HG02588 (cell line): Measurements from ENCODE around the gene HSCB.
A peak's percentile ranks its signal among the peaks of the same experiment; 100 is the strongest.
"Not testable (repeated sequence)": the region's sequence is repeated elsewhere in the genome, so short reads cannot be mapped to it uniquely, and the experiment has no call there.

ENCODE experiments used
- ATAC-seq: cut with Tn5 transposase; IDR thresholded peaks from one replicate; pipeline ENCODE4 v1.9.1; 2021; ENCODE audit warnings: mild to moderate bottlenecking, moderate library complexity; ENCODE audit not compliant: unreplicated experiment

Gene HSCB

GRCh38 chr22:28737701-28738100 lies 4.1 kb upstream of the HSCB start:
- ATAC-seq: no peak

GRCh38 chr22:28738876-28739275 lies 3.0 kb upstream of the HSCB start:
- not testable (repeated sequence) for ATAC-seq

GRCh38 chr22:28741200-28741784 lies 547 bp upstream of the HSCB start:
- no peak for ATAC-seq

- ATAC-seq: no peak
Measured at GRCh38 chr22:28742562-28742962, 723 bp downstream of the HSCB start.

GRCh38 chr22:28743852-28744251 lies 2.0 kb downstream of the HSCB start:
- ATAC-seq: no peak

GRCh38 chr22:28750471-28750881 lies 8.6 kb downstream of the HSCB start:
- ATAC-seq: no peak

- ATAC-seq: not testable (repeated sequence)
Measured at GRCh38 chr22:28754512-28754911, 12.7 kb downstream of the HSCB start.

GRCh38 chr22:28759861-28760560 lies 18.2 kb downstream of the HSCB start:
- ATAC-seq: no peak

GRCh38 chr22:28761449-28761755 lies 19.6 kb downstream of the HSCB start:
- no peak for ATAC-seq

GRCh38 chr22:28762000-28762399 lies 20.2 kb downstream of the HSCB start:
- not testable (repeated sequence) for ATAC-seq

- no peak for ATAC-seq
Measured at GRCh38 chr22:28766628-28767027, 24.8 kb downstream of the HSCB start.

- ATAC-seq: no peak
Measured at GRCh38 chr22:28768701-28769393, 27.0 kb downstream of the HSCB start.

- ATAC-seq: no peak
Measured at GRCh38 chr22:28769394-28770085, 27.7 kb downstream of the HSCB start.

GRCh38 chr22:28771195-28771791 lies 29.5 kb downstream of the HSCB start:
- ATAC-seq: no peak

- ATAC-seq: peak; percentile 84
Measured at GRCh38 chr22:28772633-28773460, 31.0 kb downstream of the HSCB start, which contains the start of gene CCDC117. Gene CCDC117 (plus strand): TSS chr22:28772695. CDS start chr22:28772850, 155 bp downstream.

- peak; percentile 11 for ATAC-seq
Measured at GRCh38 chr22:28773461-28773867, 31.6 kb downstream of the HSCB start.

- ATAC-seq: no peak
Measured at GRCh38 chr22:28774378-28774777, 32.5 kb downstream of the HSCB start.

- ATAC-seq: no peak
Measured at GRCh38 chr22:28779833-28780232, 38.0 kb downstream of the HSCB start.

GRCh38 chr22:28780296-28780695 lies 38.5 kb downstream of the HSCB start:
- ATAC-seq: no peak
